ENCODE results near the gene RASD1.

Gene RASD1

GRCh38 chr17:17509601-17510425 is 13.6 kb upstream of the RASD1 start:
- no peak for DNase-seq

GRCh38 chr17:17508646-17509591 is 12.7 kb upstream of the RASD1 start:
- DNase-seq: no peak

- DNase-seq: no peak
These were observed 11.9 kb upstream of the RASD1 start for GRCh38 chr17:17508019-17508535.

- no peak for DNase-seq
These were observed 11.3 kb upstream of the RASD1 start for GRCh38 chr17:17507465-17508011.

- DNase-seq: no peak
These were observed 10.8 kb upstream of the RASD1 start for GRCh38 chr17:17506893-17507464.

GRCh38 chr17:17506181-17506741 is 10.1 kb upstream of the RASD1 start:
- DNase-seq: no peak

GRCh38 chr17:17505610-17506171 is 9.5 kb upstream of the RASD1 start:
- DNase-seq: no peak

- DNase-seq: no peak
These were observed 9.0 kb upstream of the RASD1 start for GRCh38 chr17:17505151-17505550.

- no peak for DNase-seq
These were observed 8.3 kb upstream of the RASD1 start for GRCh38 chr17:17504341-17505140.

- peak; percentile 20 for DNase-seq
These were observed 7.5 kb upstream of the RASD1 start for GRCh38 chr17:17503566-17504130.

- no peak for DNase-seq
These were observed 6.8 kb upstream of the RASD1 start for GRCh38 chr17:17502741-17503565.

GRCh38 chr17:17500999-17501605 is 4.9 kb upstream of the RASD1 start:
- no peak for DNase-seq

GRCh38 chr17:17499402-17500145 is 3.4 kb upstream of the RASD1 start:
- DNase-seq: no peak

GRCh38 chr17:17498606-17499301 is 2.6 kb upstream of the RASD1 start:
- DNase-seq: no peak

- DNase-seq: no peak
These were observed 1.8 kb upstream of the RASD1 start for GRCh38 chr17:17497845-17498520.

- no peak for DNase-seq
These were observed 1.1 kb upstream of the RASD1 start for GRCh38 chr17:17497065-17497844.
